HCT116 (cell line): Measurements from ENCODE around the gene C13orf46. TPM values are rescaled to one million over a fixed set of nuclear protein-coding genes. Genes with fewer than 3 reads are reported as not detected.

Experiments used
- ATAC-seq: fragments of 200-7000 bp; cut with Tn5 transposase; 2 replicates; pipeline ENCODE4 v1.9.1; 2020; ENCODE audit warnings: mild to moderate bottlenecking, moderate library complexity
- BruUV-seq: library from RNA; stranded (reverse); fragments of 400-500 nt; replicated peaks from 2 replicates; lab custom pipeline; 2021; lab: Mats Ljungman, UMichigan
- CTCF ChIA-PET: fragments of 300-600 bp; sonication (Branson Sonifier 250); formaldehyde crosslinking; loops from one replicate; lab custom pipeline; 2021; ENCODE audit warnings: antibody characterized with exemption; lab: Charles Lee
- POLR2A ChIA-PET: fragments of 300-600, 350-600 bp; sonication (Branson Sonifier 250); formaldehyde crosslinking; loops from one replicate; lab custom pipeline; 2021; ENCODE audit warnings: antibody characterized with exemption; lab: Charles Lee
- RAD21 ChIA-PET, 2 experiments: fragments of 300-600 bp; sonication (Branson Sonifier 250); formaldehyde crosslinking; loops; one replicate each; lab custom pipeline; 2023; ENCODE audit warnings: low total read pairs in 2 of 2; ENCODE audit not compliant: uncharacterized antibody in 2 of 2, unreplicated experiment in 2 of 2, low non-redundant PET in 1 of 2; lab: Charles Lee
- DNase-seq: peaks from one replicate; pipeline ENCODE4 v3.0.0-alpha.2; 2010; ENCODE audit warnings: low read depth, low spot score
- H2AFZ ChIP-seq: fragments of 200-600 bp; shearing (Covaris generic), sonication (generic); 2 replicates; pipeline ENCODE4 v1.6.1; 2017; ENCODE audit warnings: low read depth, mixed run types, mixed read lengths, antibody characterized with exemption, low read length; ENCODE audit not compliant: poor library complexity, severe bottlenecking
- H3K27ac ChIP-seq: 2 replicates; pipeline ENCODE4 v1.5.1; 2012; ENCODE audit warnings: low read depth, low read length
- H3K27me3 ChIP-seq: fragments of 200-600 bp; sonication (generic); 2 replicates; pipeline ENCODE4 v1.6.1; 2016; ENCODE audit warnings: mixed run types, low read length, mixed read lengths; ENCODE audit not compliant: insufficient read depth
- H3K36me3 ChIP-seq, 2 experiments: fragments of 200-500 bp in 1 of 2; fragments of 200-600 bp in 1 of 2; sonication (Bioruptor generic) in 1 of 2; sonication (generic) in 1 of 2; 2 replicates each; pipeline versions ENCODE4 v1.5.1 to v1.6.1; 2014 to 2016; ENCODE audit warnings: low read length in 2 of 2, inconsistent platforms in 1 of 2, mixed read lengths in 1 of 2, mixed run types in 1 of 2; ENCODE audit not compliant: insufficient read depth in 2 of 2, control insufficient read depth in 1 of 2
- H3K4me1 ChIP-seq, 2 experiments: fragments of 200-600 bp in 1 of 2; sonication (generic) in 1 of 2; 2 replicates each; pipeline versions ENCODE4 v1.5.1 to v1.6.1; 2012 to 2017; ENCODE audit warnings: low read length in 2 of 2, inconsistent platforms in 1 of 2, mild to moderate bottlenecking in 1 of 2, mixed read lengths in 1 of 2, mixed run types in 1 of 2, moderate library complexity in 1 of 2; ENCODE audit not compliant: insufficient read depth in 2 of 2, control insufficient read depth in 1 of 2
- H3K4me2 ChIP-seq: fragments of 200-600 bp; sonication (generic); 2 replicates; pipeline ENCODE4 v1.6.1; 2017; ENCODE audit warnings: mixed run types, low read length, mixed read lengths
- H3K4me3 ChIP-seq, 2 experiments: fragments of 200-600 bp in 1 of 2; sonication (generic) in 1 of 2; replicated peaks in 1 of 2; 2 replicates each; pipeline ENCODE4 v1.5.1; 2011 to 2016; ENCODE audit warnings: low read length in 2 of 2, control low read depth in 1 of 2, low read depth in 1 of 2, mild to moderate bottlenecking in 1 of 2, mixed read lengths in 1 of 2, mixed run types in 1 of 2
- H3K79me2 ChIP-seq: fragments of 200-600 bp; sonication (generic); 2 replicates; pipeline ENCODE4 v1.6.1; 2017; ENCODE audit warnings: mild to moderate bottlenecking, mixed run types, low read length, moderate library complexity, mixed read lengths; ENCODE audit not compliant: insufficient read depth
- H3K9ac ChIP-seq: fragments of 200-600 bp; sonication (generic); 2 replicates; pipeline ENCODE4 v1.6.1; 2016; ENCODE audit warnings: low read length, mixed read lengths
- H3K9me2 ChIP-seq: fragments of 200-600 bp; sonication (generic), shearing (Covaris generic); 2 replicates; pipeline ENCODE4 v1.6.1; 2017; ENCODE audit warnings: mixed run types, mild to moderate bottlenecking, moderate library complexity; ENCODE audit not compliant: insufficient read depth
- H3K9me3 ChIP-seq, 2 experiments: fragments of 200-500 bp in 1 of 2; fragments of 200-600 bp in 1 of 2; sonication (Bioruptor generic) in 1 of 2; sonication (generic) in 1 of 2; 2 replicates each; pipeline ENCODE4 v1.6.1; 2014 to 2017; ENCODE audit warnings: low read length in 2 of 2, mixed read lengths in 2 of 2, inconsistent platforms in 1 of 2, low read depth in 1 of 2, mild to moderate bottlenecking in 1 of 2, mixed run types in 1 of 2, moderate library complexity in 1 of 2; ENCODE audit not compliant: control insufficient read depth in 1 of 2, insufficient read depth in 1 of 2
- H4K20me1 ChIP-seq: fragments of 200-600 bp; sonication (generic), shearing (Covaris generic); 2 replicates; pipeline ENCODE4 v1.6.1; 2017; ENCODE audit warnings: mixed run types, mild to moderate bottlenecking, moderate library complexity; ENCODE audit not compliant: insufficient read depth
- CEBPB ChIP-seq: IDR thresholded peaks from 2 replicates; pipeline ENCODE4 v1.6.1; 2012; ENCODE audit warnings: low read depth
- EGR1 ChIP-seq: IDR thresholded peaks from 2 replicates; pipeline ENCODE4 v1.6.1; 2012; ENCODE audit warnings: low read depth
- ELF1 ChIP-seq: IDR thresholded peaks from 2 replicates; pipeline ENCODE4 v1.6.1; 2012; ENCODE audit warnings: low read depth, borderline replicate concordance
- EZH2 ChIP-seq: fragments of 200-600 bp; sonication (generic); IDR thresholded peaks from 2 replicates; pipeline ENCODE4 v1.6.1; 2017; ENCODE audit warnings: antibody characterized with exemption, mixed run types
- EZH2phosphoT487 ChIP-seq: fragments of 200-600 bp; IDR thresholded peaks from 2 replicates; pipeline ENCODE4 v1.6.1; 2018; ENCODE audit warnings: antibody characterized with exemption, borderline replicate concordance
- FOSL1 ChIP-seq: IDR thresholded peaks from 2 replicates; pipeline ENCODE4 v1.6.1; 2012; ENCODE audit warnings: low read depth
- JUND ChIP-seq: IDR thresholded peaks from 2 replicates; pipeline ENCODE4 v1.6.1; 2012
- POLR2A ChIP-seq: IDR thresholded peaks from 2 replicates; pipeline ENCODE4 v1.7.0; 2011; ENCODE audit warnings: borderline replicate concordance; ENCODE audit not compliant: insufficient read depth, insufficient read length; ENCODE audit errors: extremely low read depth
- POLR2AphosphoS5 ChIP-seq: IDR thresholded peaks from 2 replicates; pipeline ENCODE4 v1.6.1; 2011; ENCODE audit warnings: mild to moderate bottlenecking, low read depth, low read length, moderate library complexity
- RAD21 ChIP-seq: IDR thresholded peaks from 2 replicates; pipeline ENCODE4 v1.6.1; 2012; ENCODE audit warnings: low read depth, mild to moderate bottlenecking
- SP1 ChIP-seq: IDR thresholded peaks from 2 replicates; pipeline ENCODE4 v1.6.1; 2012; ENCODE audit warnings: low read depth
- SRF ChIP-seq: IDR thresholded peaks from 2 replicates; pipeline ENCODE4 v1.6.1; 2012; ENCODE audit warnings: low read depth
- TCF7L2 ChIP-seq: IDR thresholded peaks from 2 replicates; pipeline ENCODE4 v1.7.0; 2011; ENCODE audit warnings: borderline replicate concordance, inconsistent platforms; ENCODE audit not compliant: insufficient read depth, insufficient read length; ENCODE audit errors: extremely low read depth
- YY1 ChIP-seq: IDR thresholded peaks from 2 replicates; pipeline ENCODE4 v1.6.1; 2011; ENCODE audit warnings: low read length, low read depth, moderate library complexity, mild to moderate bottlenecking; ENCODE audit not compliant: insufficient replicate concordance; ENCODE audit errors: extremely low read depth
- ZFX ChIP-seq: fragments of 450-650 bp; IDR thresholded peaks from 2 replicates; pipeline ENCODE4 v1.6.1; 2017
- ZNF274 ChIP-seq: fragments of 200-500 bp; sonication (Bioruptor generic); IDR thresholded peaks from 2 replicates; pipeline ENCODE4 v1.6.1; 2014; ENCODE audit warnings: mild to moderate bottlenecking, low read depth, low read length, inconsistent platforms
- intact Hi-C: fragments of 100-400 bp; cut with micrococcal nuclease; formaldehyde crosslinking; loops from 2 replicates; pipeline ENCODE4 v1.10.0; 2022
- total RNA-seq: library from RNA; stranded (reverse); gene quantifications from one replicate; pipeline ENCODE4 v1.2.1, GENCODE V29; 2021; ENCODE audit not compliant: unreplicated experiment
- TF ChIP-seq, protein P1 (sequence below): IDR thresholded peaks from 2 replicates; pipeline ENCODE4 v1.6.1; 2012; ENCODE audit warnings: low read depth

C13orf46 gene
- total RNA-seq, 1 experiment from 2014 or later: 0.93 TPM

DNA sequence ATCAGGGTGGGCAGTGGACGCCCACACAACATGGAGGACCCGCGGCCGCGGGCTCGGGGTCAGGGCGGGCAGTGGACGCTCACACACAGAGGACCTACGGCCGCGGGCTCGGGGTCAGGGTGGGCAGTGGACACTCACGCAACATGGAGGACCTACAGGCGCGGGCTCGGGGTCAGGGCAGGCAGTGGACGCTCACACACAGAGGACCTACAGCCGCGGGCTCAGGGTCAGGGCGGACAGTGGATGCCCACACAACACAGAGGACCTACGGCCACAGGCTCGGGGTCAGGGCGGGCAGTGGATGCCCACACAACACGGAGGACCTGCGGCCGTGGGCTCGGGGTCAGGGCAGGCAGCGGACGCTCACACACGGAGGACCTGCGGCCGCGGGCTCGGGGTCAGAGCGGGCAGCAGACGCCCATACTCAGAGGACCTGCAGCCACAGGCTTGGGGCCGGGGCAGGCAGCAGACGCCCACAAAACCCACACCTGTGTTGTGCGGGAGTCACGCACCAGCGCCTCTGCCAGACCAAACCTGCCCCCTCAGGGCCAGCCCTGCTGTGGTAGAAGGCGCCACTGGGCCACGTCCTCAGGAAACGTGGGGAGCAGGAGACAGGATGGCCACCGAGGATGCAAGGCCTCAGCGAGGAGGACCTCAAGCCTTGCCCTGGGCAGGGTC, 27.6 kb upstream of the C13orf46 start:
- no peak for DNase-seq
- H2AFZ ChIP-seq: no peak overlapping the region
- no peak for ATAC-seq
- no TSS peak for BruUV-seq
- POLR2A ChIA-PET: no interaction called here
- no peaks in the 10 kb centered on the region for H3K79me2 ChIP-seq
- H3K4me2 ChIP-seq: no peak overlapping the region
- RAD21 ChIA-PET: no interaction called here
- CTCF ChIA-PET: no interaction called here
- intact Hi-C loops: no loop called here
- H3K9me2 ChIP-seq: no peaks in the 10 kb centered on the region
- no peaks in the 10 kb centered on the region for H3K9me3 ChIP-seq
- H3K27me3 ChIP-seq: no peaks in the 10 kb centered on the region
- H4K20me1 ChIP-seq: no peaks in the 10 kb centered on the region
- H3K9ac ChIP-seq: no peak overlapping the region
- H3K27ac ChIP-seq: no peak overlapping the region
- peaks cover 0 to 5% of the 10 kb centered on the region in 2 experiments; a peak in 1 of 4 replicates for H3K4me1 ChIP-seq
- no peak overlapping the region for H3K4me3 ChIP-seq
- no peaks in the 10 kb centered on the region for H3K36me3 ChIP-seq
- TF ChIP-seq JUND: no peak
- no peak for TF ChIP-seq RAD21
- TF ChIP-seq ZNF274: no peak
- TF ChIP-seq ZFX: no peak
- TF ChIP-seq EZH2phosphoT487: no peak
- TF ChIP-seq, all 23 proteins: peak for 0

DNA sequence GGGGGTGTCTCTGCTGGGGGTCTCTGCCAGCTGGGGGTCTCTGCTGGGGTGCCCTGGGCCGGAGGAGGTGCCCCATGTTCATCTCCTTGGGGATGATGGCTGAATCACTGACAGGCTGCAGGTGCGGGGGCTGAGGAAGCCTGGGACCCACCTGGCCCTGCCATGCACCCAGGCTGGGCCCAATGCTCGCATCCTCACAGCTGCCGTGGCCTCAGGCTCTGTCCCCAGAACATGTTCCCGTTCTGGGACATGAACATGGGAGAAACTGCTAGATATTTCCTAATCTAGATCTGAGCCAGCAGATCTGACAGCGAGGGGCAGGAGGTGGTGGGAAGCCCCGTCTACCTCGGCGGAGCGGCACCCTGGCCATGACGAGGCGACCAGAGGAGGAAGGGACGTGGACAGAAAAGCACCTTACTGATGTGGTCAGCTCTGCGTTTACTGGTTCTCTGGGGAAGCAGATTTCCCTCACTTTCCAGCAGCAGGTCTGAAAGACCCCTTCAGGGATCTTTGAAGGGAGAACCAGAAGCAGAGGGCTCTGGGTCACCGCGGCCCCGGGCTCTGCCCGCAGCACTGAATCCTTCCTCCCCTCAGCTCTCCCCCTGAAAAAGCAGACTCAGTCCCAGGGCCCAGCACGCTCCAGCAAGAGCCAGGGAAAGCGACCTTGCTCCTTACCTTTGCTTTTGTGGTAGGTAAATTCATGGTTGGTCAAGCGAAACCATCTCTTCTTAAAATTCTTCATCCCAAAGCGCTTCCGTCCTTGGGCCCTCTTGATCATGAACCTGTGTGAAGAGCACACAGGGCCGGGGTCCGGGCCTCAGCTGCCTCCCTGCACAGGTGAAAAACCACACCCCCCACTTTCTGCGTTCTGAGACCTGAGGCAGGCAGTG, 26.5 kb upstream of the C13orf46 start:
- H3K4me1 ChIP-seq: peaks cover 0 to 5% of the 10 kb centered on the region in 2 experiments; a peak in 1 of 4 replicates
- no peaks in the 10 kb centered on the region for H3K36me3 ChIP-seq
- intact Hi-C loops: no loop called here
- RAD21 ChIA-PET: no interaction called here
- H3K4me3 ChIP-seq: no peak overlapping the region
- no peaks in the 10 kb centered on the region for H3K27me3 ChIP-seq
- H3K4me2 ChIP-seq: no peak overlapping the region
- H3K27ac ChIP-seq: no peak overlapping the region
- no peaks in the 10 kb centered on the region for H4K20me1 ChIP-seq
- no peak overlapping the region for H3K9ac ChIP-seq
- H2AFZ ChIP-seq: no peak overlapping the region
- H3K9me2 ChIP-seq: no peaks in the 10 kb centered on the region
- ATAC-seq (no peak), DNase-seq (no peak)
- no peaks in the 10 kb centered on the region for H3K9me3 ChIP-seq
- no TSS peak for BruUV-seq
- CTCF ChIA-PET: no interaction called here
- POLR2A ChIA-PET: no interaction called here
- no peaks in the 10 kb centered on the region for H3K79me2 ChIP-seq
- TF ChIP-seq EZH2: no peak
- no peak for TF ChIP-seq TCF7L2
- TF ChIP-seq YY1: no peak
- TF ChIP-seq ELF1: no peak
- no peak for TF ChIP-seq SRF
- TF ChIP-seq FOSL1: no peak
- no peak for TF ChIP-seq EZH2phosphoT487
- TF ChIP-seq, protein P1, sequence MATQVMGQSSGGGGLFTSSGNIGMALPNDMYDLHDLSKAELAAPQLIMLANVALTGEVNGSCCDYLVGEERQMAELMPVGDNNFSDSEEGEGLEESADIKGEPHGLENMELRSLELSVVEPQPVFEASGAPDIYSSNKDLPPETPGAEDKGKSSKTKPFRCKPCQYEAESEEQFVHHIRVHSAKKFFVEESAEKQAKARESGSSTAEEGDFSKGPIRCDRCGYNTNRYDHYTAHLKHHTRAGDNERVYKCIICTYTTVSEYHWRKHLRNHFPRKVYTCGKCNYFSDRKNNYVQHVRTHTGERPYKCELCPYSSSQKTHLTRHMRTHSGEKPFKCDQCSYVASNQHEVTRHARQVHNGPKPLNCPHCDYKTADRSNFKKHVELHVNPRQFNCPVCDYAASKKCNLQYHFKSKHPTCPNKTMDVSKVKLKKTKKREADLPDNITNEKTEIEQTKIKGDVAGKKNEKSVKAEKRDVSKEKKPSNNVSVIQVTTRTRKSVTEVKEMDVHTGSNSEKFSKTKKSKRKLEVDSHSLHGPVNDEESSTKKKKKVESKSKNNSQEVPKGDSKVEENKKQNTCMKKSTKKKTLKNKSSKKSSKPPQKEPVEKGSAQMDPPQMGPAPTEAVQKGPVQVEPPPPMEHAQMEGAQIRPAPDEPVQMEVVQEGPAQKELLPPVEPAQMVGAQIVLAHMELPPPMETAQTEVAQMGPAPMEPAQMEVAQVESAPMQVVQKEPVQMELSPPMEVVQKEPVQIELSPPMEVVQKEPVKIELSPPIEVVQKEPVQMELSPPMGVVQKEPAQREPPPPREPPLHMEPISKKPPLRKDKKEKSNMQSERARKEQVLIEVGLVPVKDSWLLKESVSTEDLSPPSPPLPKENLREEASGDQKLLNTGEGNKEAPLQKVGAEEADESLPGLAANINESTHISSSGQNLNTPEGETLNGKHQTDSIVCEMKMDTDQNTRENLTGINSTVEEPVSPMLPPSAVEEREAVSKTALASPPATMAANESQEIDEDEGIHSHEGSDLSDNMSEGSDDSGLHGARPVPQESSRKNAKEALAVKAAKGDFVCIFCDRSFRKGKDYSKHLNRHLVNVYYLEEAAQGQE: no peak
- TF ChIP-seq POLR2A: no peak
- TF ChIP-seq POLR2AphosphoS5: no peak
- no peak for TF ChIP-seq CEBPB
- no peak for TF ChIP-seq EGR1
- TF ChIP-seq RAD21: no peak
- TF ChIP-seq SP1: no peak
